ENCODE results near the gene KREMEN1.
"Not testable (repeated sequence)": the region's sequence is repeated elsewhere in the genome, so short reads cannot be mapped to it uniquely, and the experiment has no call there.

The KREMEN1 gene

GRCh38 chr22:29113319-29113718 is 40.5 kb downstream of the KREMEN1 start:
- in situ Hi-C loops (cut with HindIII; ENCODE audit: low pct_ligation_motif_present, low sequenced_read_pairs), result no loop called here
- TF ChIP-seq CTCF (IDR thresholded peaks at IDR 0.05; ENCODE audit: low read depth, low read length, missing control alignments), result no peak
- H3K27ac ChIP-seq, result no peak overlapping the region
- no peaks in the 10 kb centered on the region for H3K36me3 ChIP-seq (replicated peaks)
- DNase-seq, result no peak
- no peak overlapping the region for H3K4me3 ChIP-seq (ENCODE audit: low read depth, low read length)
- no peaks in the 10 kb centered on the region for H3K27me3 ChIP-seq (replicated peaks)

DNA sequence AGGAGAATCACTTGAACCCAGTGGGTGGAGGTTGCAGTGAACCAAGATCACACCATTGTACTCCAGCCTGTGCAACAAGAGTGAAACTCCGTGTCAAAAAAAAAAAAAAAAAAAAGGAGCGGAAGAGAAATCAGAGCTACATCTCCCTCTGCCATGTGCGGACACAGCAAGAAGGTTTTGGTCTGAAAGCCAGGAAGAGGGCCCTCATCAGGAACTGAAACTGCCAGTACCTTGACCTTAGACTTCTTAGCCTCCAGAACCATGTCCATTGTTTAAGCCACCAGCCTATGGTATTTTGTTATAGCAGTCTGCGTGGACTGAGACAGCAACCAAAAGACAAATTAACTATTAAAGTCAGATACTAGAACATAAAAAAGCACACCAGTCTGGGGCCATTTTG is 41.6 kb downstream of the KREMEN1 start:
- H3K4me3 ChIP-seq (ENCODE audit: low read depth, low read length), result no peak overlapping the region
- in situ Hi-C loops (cut with HindIII; ENCODE audit: low pct_ligation_motif_present, low sequenced_read_pairs), result no loop called here
- no peaks in the 10 kb centered on the region for H3K27me3 ChIP-seq (replicated peaks)
- no peak overlapping the region for H3K27ac ChIP-seq
- H3K36me3 ChIP-seq (replicated peaks), result no peaks in the 10 kb centered on the region
- TF ChIP-seq CTCF (IDR thresholded peaks at IDR 0.05; ENCODE audit: low read depth, low read length, missing control alignments), result no peak
- DNase-seq, result no peak

- Histone ChIP-seq H3K36me3 (replicated peaks) (no peaks in the 10 kb centered on the region), H3K4me3 (ENCODE audit: low read depth, low read length) (no peak overlapping the region), H3K27me3 (replicated peaks) (no peaks in the 10 kb centered on the region), H3K27ac (no peak overlapping the region)
- no peak for DNase-seq
- in situ Hi-C loops (cut with HindIII; ENCODE audit: low pct_ligation_motif_present, low sequenced_read_pairs), result no loop called here
- TF ChIP-seq CTCF (IDR thresholded peaks at IDR 0.05; ENCODE audit: low read depth, low read length, missing control alignments), result no peak
Observed at GRCh38 chr22:29115682-29116288, 43.0 kb downstream of the KREMEN1 start.

- in situ Hi-C loops (cut with HindIII; ENCODE audit: low pct_ligation_motif_present, low sequenced_read_pairs), result no loop called here
- Histone ChIP-seq H3K4me3 (ENCODE audit: low read depth, low read length) (no peak overlapping the region), H3K27me3 (replicated peaks) (no peaks in the 10 kb centered on the region), H3K36me3 (replicated peaks) (no peaks in the 10 kb centered on the region), H3K27ac (no peak overlapping the region)
- no peak for DNase-seq
- TF ChIP-seq CTCF (IDR thresholded peaks at IDR 0.05; ENCODE audit: low read depth, low read length, missing control alignments), result no peak
Observed at GRCh38 chr22:29116397-29117123, 43.7 kb downstream of the KREMEN1 start.

- no peaks in the 10 kb centered on the region for H3K36me3 ChIP-seq (replicated peaks)
- H3K4me3 ChIP-seq (ENCODE audit: low read depth, low read length), result no peak overlapping the region
- DNase-seq, result no peak
- H3K27ac ChIP-seq, result no peak overlapping the region
- TF ChIP-seq CTCF (IDR thresholded peaks at IDR 0.05; ENCODE audit: low read depth, low read length, missing control alignments), result no peak
- H3K27me3 ChIP-seq (replicated peaks), result no peaks in the 10 kb centered on the region
- in situ Hi-C loops (cut with HindIII; ENCODE audit: low pct_ligation_motif_present, low sequenced_read_pairs), result no loop called here
Observed at GRCh38 chr22:29117799-29118477, 45.1 kb downstream of the KREMEN1 start.

DNA sequence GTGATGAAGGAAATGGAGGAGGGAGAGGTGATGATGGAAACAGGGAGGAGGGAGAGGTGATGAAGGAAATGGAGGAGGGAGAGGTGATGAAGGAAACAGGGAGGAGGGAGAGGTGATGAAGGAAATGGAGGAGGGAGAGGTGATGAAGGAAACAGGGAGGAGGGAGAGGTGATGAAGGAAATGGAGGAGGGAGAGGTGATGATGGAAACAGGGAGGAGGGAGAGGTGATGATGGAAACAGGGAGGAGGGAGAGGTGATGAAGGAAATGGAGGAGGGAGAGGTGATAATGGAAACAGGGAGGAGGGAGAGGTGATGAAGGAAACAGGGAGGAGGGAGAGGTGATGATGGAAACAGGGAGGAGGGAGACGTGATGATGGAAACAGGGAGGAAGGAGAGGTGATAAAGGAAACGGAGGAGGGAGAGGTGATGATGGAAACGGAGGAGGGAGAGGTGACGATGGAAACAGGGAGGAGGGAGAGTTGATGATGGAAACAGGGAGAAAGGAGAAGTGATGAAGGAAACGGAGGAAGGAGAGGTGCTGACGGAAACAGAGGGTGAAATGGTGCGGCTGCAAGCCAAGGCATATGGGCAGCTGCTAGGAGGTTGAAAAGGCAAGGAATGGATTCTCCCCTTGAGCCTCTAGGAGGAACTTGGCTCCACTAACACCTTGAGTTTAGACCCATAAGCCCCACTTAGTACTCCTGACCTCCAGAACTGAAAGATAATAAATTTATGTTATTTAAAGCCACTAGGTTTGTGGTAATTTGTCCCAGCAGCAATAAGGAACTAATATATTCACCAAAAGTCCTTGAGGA is 47.5 kb downstream of the KREMEN1 start:
- H3K36me3 ChIP-seq (replicated peaks); in situ Hi-C loops (cut with HindIII; ENCODE audit: low pct_ligation_motif_present, low sequenced_read_pairs); DNase-seq: not testable (repeated sequence)

More for the DNA sequence above, 47.5 kb downstream of the KREMEN1 start:
- not testable (repeated sequence) for H3K27ac ChIP-seq; H3K27me3 ChIP-seq (replicated peaks); H3K4me3 ChIP-seq (ENCODE audit: low read depth, low read length)

All from brain microvascular endothelial cell (primary cell).